IPS-18a (cell line): ENCODE measurements around the gene AZI2.
A peak's percentile ranks its signal among the peaks of the same experiment; 100 is the strongest.

Experiments
- H3K27ac ChIP-seq: one replicate; pipeline ENCODE4 v1.5.1; 2013; ENCODE audit warnings: low read length
- H3K27me3 ChIP-seq: one replicate; pipeline ENCODE4 v1.6.1; 2013; ENCODE audit warnings: mild to moderate bottlenecking, low read length; ENCODE audit not compliant: control insufficient read depth, insufficient read depth
- H3K36me3 ChIP-seq: one replicate; pipeline ENCODE4 v1.6.1; 2013; ENCODE audit warnings: low read depth, low read length; ENCODE audit not compliant: control insufficient read depth
- H3K4me1 ChIP-seq: one replicate; pipeline ENCODE4 v1.6.1; 2013; ENCODE audit warnings: low read depth, low read length; ENCODE audit not compliant: control insufficient read depth
- H3K4me3 ChIP-seq: one replicate; pipeline ENCODE4 v1.5.1; 2013; ENCODE audit warnings: low read length
- H3K9ac ChIP-seq: one replicate; pipeline ENCODE4 v1.6.1; 2013; ENCODE audit warnings: mild to moderate bottlenecking, low read length, moderate library complexity
- H3K9me3 ChIP-seq: one replicate; pipeline ENCODE4 v1.6.1; 2013; ENCODE audit warnings: low read depth, low read length; ENCODE audit not compliant: control insufficient read depth

Gene AZI2, protein sequence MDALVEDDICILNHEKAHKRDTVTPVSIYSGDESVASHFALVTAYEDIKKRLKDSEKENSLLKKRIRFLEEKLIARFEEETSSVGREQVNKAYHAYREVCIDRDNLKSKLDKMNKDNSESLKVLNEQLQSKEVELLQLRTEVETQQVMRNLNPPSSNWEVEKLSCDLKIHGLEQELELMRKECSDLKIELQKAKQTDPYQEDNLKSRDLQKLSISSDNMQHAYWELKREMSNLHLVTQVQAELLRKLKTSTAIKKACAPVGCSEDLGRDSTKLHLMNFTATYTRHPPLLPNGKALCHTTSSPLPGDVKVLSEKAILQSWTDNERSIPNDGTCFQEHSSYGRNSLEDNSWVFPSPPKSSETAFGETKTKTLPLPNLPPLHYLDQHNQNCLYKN

DNA sequence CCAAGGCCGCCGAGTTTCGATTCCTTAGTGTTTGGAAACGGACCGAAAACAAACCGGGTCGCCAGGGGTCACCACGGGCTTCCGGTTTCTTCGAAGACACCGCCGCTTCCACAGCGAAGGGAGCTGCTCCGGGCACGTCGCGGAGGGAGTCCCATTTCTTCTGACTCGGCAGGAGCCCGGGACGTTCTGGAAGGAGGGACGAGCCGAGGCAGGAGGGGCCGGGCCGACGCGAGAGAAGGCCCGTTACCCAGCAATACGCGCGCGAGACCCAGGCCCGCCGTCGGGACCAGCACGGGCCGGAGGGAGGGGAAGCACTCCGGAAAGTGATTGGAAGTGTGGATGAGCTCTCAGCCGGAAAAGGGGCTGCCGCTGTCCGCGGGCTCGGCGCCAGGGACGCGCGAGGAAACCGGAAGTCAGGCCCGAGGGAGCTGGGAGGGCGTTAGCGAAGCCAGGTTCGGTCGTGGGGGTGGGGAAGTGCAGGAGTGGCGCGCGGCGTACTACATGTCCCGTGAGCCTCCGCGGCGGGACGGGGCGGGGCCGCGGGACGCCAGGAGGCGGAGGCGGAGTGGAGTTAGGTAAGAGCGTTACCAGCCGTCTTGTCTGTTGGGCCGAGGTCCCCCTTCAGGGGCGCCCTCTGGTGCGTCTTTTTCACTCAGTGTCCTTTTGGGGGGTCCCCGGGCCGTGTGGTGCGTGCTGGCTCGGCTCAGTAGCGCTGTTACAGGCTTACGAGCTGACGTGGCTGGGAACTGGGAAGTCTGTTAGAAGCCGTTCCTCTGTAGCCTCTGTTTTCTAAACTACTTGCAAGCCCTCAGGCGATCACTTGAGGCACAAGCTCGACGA lies at the start of gene AZI2, which contains the start of gene ZCWPW2:
AZI2 (minus strand) TSS at position 196 of the 840 bp plus-strand sequence. CDS start 8,207 bp downstream, outside the sequence.
ZCWPW2 (plus strand) TSS at position 93 of the 840 bp plus-strand sequence. CDS start 64,348 bp downstream, outside the sequence.
- Histone ChIP-seq H3K27ac (peak within 1 kb of the TSS; percentile 78), H3K4me1 (peaks cover 13% of the 10 kb centered on the region)

DNA sequence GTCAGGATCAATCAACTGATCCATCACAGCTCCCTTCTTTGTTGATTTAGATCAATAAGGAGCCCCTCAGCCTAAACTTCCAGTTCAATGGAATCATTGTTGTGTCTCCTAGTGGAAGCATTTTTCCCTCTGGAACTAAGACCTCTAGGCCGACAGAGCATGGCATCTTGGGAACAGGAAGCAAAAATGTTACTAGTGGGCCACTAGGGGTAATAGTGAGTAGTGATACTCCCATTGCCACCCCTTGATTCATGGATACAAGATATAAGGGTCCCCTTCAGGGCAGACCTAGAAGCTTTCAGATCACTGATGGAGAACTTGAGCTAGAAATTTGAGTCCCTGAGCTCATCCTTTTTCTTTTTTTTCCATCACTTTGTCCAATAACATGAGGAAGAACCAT lies 40.4 kb upstream of the AZI2 start:
- Histone ChIP-seq H3K9me3 (peaks cover 3% of the 10 kb centered on the region), H3K4me1 (no peaks in the 10 kb centered on the region), H3K27ac (no peak overlapping the region), H3K36me3 (no peaks in the 10 kb centered on the region), H3K27me3 (no peaks in the 10 kb centered on the region), H3K9ac (no peak overlapping the region), H3K4me3 (no peak overlapping the region)

More for the DNA sequence above, at the start of gene AZI2, which contains the start of gene ZCWPW2:
- no peaks in the 10 kb centered on the region for H3K27me3 ChIP-seq
- no peaks in the 10 kb centered on the region for H3K9me3 ChIP-seq
- H3K4me3 ChIP-seq = peak within 1 kb of the TSS; percentile 85
- H3K9ac ChIP-seq = peak within 1 kb of the TSS; percentile 84
- no peaks in the 10 kb centered on the region for H3K36me3 ChIP-seq

DNA sequence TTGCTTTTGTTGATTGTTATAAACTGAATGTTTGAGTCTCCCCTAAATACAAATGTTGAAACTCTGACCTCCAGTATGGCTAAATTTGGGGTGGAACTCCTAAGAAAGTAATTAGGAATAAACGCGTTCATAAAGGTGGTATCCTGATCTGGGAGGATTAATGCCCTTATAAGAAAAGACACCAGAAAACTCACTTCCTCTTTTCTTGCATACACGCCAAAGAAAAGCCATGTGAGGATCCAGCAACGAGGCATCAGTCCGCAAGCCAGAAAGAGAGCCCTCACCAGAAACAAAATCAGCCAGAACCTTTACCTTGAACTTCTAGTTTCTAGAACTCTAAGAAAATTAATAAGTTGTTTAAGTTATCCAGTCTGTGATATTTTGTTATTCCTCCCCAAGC lies 37.4 kb upstream of the AZI2 start:
- Histone ChIP-seq H3K9me3 (no peaks in the 10 kb centered on the region), H3K36me3 (no peaks in the 10 kb centered on the region), H3K27me3 (no peaks in the 10 kb centered on the region), H3K27ac (no peak overlapping the region), H3K4me1 (no peaks in the 10 kb centered on the region), H3K4me3 (no peak overlapping the region), H3K9ac (no peak overlapping the region)

DNA sequence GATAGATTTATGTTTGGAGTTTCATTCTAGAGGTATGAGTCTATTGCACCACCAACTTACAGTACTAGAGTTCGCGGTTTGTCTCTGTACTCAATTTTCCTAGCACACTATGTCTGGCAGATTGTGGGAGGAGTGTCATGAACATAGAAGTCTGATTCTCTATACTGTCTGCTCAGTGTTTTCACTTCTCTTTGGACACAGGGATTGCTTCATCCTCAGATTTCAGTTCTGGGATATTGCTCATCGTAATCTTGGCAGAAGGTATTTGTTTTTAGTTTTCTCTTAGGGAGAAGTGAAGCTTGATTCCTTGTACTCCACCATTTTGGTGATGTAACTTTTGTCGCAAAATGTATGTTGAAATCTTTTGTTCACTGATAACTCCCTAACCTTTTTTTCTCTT lies 27.8 kb upstream of the AZI2 start:
- H3K27me3 ChIP-seq = no peaks in the 10 kb centered on the region
- H3K9ac ChIP-seq = no peak overlapping the region
- H3K36me3 ChIP-seq = no peaks in the 10 kb centered on the region
- H3K27ac ChIP-seq = no peak overlapping the region
- H3K9me3 ChIP-seq = no peaks in the 10 kb centered on the region
- H3K4me3 ChIP-seq = no peak overlapping the region
- no peaks in the 10 kb centered on the region for H3K4me1 ChIP-seq

DNA sequence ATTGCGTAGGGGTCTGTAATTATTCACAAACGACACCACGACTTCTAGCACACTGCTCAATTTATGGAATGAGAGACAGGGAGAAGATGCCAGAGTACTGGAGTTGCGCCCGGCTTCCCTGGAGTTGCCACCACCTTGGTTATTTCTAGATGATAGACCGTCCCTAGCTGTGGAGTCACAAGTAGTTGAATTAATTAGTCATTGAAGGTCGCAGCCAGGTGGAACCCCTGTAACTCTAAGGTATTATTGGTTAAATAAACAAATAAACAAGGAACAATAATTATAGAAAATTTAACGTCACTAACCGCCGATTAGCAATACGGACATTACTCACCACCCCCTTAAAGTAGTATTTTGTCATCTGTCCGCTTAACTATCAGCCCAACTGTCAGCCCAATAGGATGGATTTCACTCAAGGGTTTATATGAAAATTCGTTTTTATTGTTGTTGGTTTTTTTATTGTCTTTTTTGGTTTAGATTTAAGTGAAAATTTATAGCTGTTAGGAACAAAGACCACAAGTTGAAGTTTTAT lies 911 bp upstream of the AZI2 start:
- Histone ChIP-seq H3K4me3 (peak overlapping the region; percentile 85), H3K9me3 (no peaks in the 10 kb centered on the region), H3K27ac (peak overlapping the region; percentile 78), H3K27me3 (no peaks in the 10 kb centered on the region), H3K9ac (peak overlapping the region; percentile 84), H3K36me3 (no peaks in the 10 kb centered on the region), H3K4me1 (peaks cover 13% of the 10 kb centered on the region)

DNA sequence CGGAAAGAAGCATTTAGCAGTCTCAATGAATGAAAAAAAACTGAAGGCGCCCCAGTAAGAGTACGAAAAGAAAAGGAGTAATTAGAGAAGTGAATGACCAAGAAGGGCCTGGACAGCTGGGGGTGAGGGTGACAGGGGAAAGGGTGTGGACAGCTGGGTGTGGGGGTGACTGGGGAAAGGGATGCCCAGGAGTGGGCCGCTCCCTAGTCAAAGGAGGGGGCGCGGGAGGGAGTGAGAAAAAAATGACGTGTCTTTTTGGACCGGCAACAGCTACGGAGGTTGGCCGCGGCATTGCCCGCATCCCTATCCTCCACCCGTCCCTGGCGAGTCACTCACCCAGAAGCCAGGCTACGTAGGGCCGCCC lies 377 bp downstream of the AZI2 start:
- Histone ChIP-seq H3K27ac (peak overlapping the region; percentile 78), H3K4me3 (peak overlapping the region; percentile 85), H3K27me3 (no peaks in the 10 kb centered on the region), H3K9me3 (no peaks in the 10 kb centered on the region), H3K9ac (peak overlapping the region; percentile 84), H3K4me1 (peaks cover 13% of the 10 kb centered on the region), H3K36me3 (no peaks in the 10 kb centered on the region)

GRCh38 chr3:28347374-28348264 lies 1.0 kb downstream of the AZI2 start:
- peak overlapping the region; percentile 78 for H3K27ac ChIP-seq

DNA sequence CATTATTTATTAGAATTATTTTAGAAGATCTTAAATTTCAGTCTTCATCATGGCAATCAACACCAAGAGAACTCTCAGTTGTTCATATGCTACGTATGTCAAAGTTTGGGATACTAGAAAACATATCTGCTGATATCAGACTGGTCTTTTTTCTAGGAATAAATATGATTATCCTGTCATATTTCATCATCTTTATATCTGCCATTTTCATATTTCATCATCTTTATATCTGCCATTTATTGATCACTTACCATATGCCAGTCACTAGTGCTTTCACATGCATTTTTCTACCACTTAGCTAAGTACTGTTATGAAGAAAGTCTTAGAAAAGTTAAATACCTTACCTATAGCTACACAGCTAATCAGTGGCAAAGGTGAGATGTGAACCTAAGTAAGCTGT lies 2.9 kb downstream of the AZI2 start:
- no peak overlapping the region for H3K27ac ChIP-seq
- no peaks in the 10 kb centered on the region for H3K9me3 ChIP-seq
- no peaks in the 10 kb centered on the region for H3K36me3 ChIP-seq
- no peak overlapping the region for H3K9ac ChIP-seq
- no peak overlapping the region for H3K4me3 ChIP-seq
- H3K4me1 ChIP-seq = peaks cover 13% of the 10 kb centered on the region
- H3K27me3 ChIP-seq = no peaks in the 10 kb centered on the region

More at GRCh38 chr3:28347374-28348264, 1.0 kb downstream of the AZI2 start:
- peak overlapping the region; percentile 85 for H3K4me3 ChIP-seq
- H3K36me3 ChIP-seq = no peaks in the 10 kb centered on the region
- peaks cover 13% of the 10 kb centered on the region for H3K4me1 ChIP-seq
- H3K9me3 ChIP-seq = no peaks in the 10 kb centered on the region
- no peaks in the 10 kb centered on the region for H3K27me3 ChIP-seq
- peak overlapping the region; percentile 84 for H3K9ac ChIP-seq

DNA sequence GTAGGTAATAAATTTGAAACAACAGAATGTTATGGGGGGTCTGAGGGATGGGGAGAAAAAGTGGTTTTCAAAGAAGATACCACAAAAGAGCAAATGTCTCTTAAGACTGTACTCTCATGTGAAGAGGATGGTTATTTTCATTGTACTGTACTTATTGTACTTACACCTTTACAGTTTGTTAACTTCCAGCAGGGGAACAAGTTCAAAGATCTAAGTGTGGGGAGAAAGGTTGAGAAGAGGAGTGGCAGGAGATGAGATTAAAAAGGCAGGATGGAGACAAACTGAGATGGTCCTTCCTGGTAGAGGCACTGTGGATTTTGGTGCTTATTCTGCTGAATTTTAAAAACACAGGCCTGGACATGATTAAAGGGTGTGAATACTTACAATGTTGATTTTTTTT lies 5.5 kb downstream of the AZI2 start:
- Histone ChIP-seq H3K36me3 (peaks cover 3% of the 10 kb centered on the region), H3K9ac (no peak overlapping the region), H3K9me3 (no peaks in the 10 kb centered on the region), H3K27ac (no peak overlapping the region), H3K4me1 (peaks cover 7% of the 10 kb centered on the region), H3K4me3 (no peak overlapping the region), H3K27me3 (no peaks in the 10 kb centered on the region)

GRCh38 chr3:28337230-28337629 lies 11.4 kb downstream of the AZI2 start:
- no peaks in the 10 kb centered on the region for H3K27me3 ChIP-seq

DNA sequence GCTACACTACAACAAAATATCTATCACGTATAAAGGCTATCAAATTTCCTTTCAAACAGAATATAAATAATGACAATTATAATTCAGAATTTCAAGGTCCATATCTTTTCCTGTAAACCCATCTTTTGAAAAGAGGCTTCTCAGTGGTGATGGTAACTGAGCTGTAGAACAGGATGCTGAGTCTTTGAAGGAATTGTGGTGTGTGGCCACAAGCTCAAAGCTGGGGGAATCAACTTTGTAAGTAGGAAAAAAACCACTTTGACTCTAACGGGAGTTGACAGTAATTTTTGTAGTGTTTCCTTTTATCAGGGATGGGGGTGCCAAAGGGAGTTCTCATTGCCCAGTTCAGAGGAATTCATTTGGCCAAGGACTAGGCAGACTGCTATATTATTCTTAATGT lies 13.4 kb downstream of the AZI2 start:
- no peak overlapping the region for H3K9ac ChIP-seq
- H3K27ac ChIP-seq = no peak overlapping the region
- no peaks in the 10 kb centered on the region for H3K9me3 ChIP-seq
- H3K4me1 ChIP-seq = no peaks in the 10 kb centered on the region
- no peaks in the 10 kb centered on the region for H3K27me3 ChIP-seq
- peaks cover 6% of the 10 kb centered on the region for H3K36me3 ChIP-seq
- no peak overlapping the region for H3K4me3 ChIP-seq

More at GRCh38 chr3:28337230-28337629, 11.4 kb downstream of the AZI2 start:
- H3K9me3 ChIP-seq = no peaks in the 10 kb centered on the region
- H3K9ac ChIP-seq = no peak overlapping the region
- no peak overlapping the region for H3K4me3 ChIP-seq
- H3K27ac ChIP-seq = no peak overlapping the region
- peaks cover 6% of the 10 kb centered on the region for H3K36me3 ChIP-seq
- H3K4me1 ChIP-seq = no peaks in the 10 kb centered on the region
